ENCODE results near the gene CCDC33.

- TF ChIP-seq EZH2 (IDR thresholded peaks at IDR 0.05; ENCODE audit: insufficient read depth, poor library complexity, severe bottlenecking): no peak
- no peak for TF ChIP-seq EZH2phosphoT487 (IDR thresholded peaks at IDR 0.05; ENCODE audit: insufficient read depth, low read depth)
Observed at GRCh38 chr15:74313889-74314288, 77.8 kb downstream of the CCDC33 start.
